H9 (cell line): ENCODE data around the gene FBN1. TPM values are rescaled to one million over a fixed set of nuclear protein-coding genes. Genes with fewer than 3 reads are reported as not detected.

Experiments
- DNase-seq: peaks from one replicate; pipeline ENCODE4 v3.0.0-alpha.2; 2017
- H2AFZ ChIP-seq: one replicate; pipeline ENCODE4 v1.6.1; 2013; ENCODE audit warnings: mild to moderate bottlenecking, low read length, control low read depth, moderate library complexity
- H2AK5ac ChIP-seq: 2 replicates; pipeline ENCODE4 v1.6.1; 2013; ENCODE audit warnings: low read length, control low read depth, mixed read lengths; ENCODE audit not compliant: insufficient read length
- H2BK120ac ChIP-seq: one replicate; pipeline ENCODE4 v1.6.1; 2013; ENCODE audit warnings: low read depth, mild to moderate bottlenecking, low read length, control low read depth, inconsistent platforms; ENCODE audit not compliant: poor library complexity, severe bottlenecking
- H2BK12ac ChIP-seq: 2 replicates; pipeline ENCODE4 v1.6.1; 2013; ENCODE audit warnings: low read length, control low read depth, mixed read lengths, low read depth; ENCODE audit not compliant: insufficient read length
- H2BK15ac ChIP-seq: 2 replicates; pipeline ENCODE4 v1.6.1; 2013; ENCODE audit warnings: low read depth, low read length, control low read depth
- H2BK20ac ChIP-seq: one replicate; pipeline ENCODE4 v1.6.1; 2013; ENCODE audit warnings: low read depth, mild to moderate bottlenecking, low read length, control low read depth, inconsistent platforms; ENCODE audit not compliant: poor library complexity, severe bottlenecking
- H2BK5ac ChIP-seq: 2 replicates; pipeline ENCODE4 v1.6.1; 2013; ENCODE audit warnings: low read length, control low read depth, mixed read lengths; ENCODE audit not compliant: insufficient read length
- H3K14ac ChIP-seq: 2 replicates; pipeline ENCODE4 v1.6.1; 2013; ENCODE audit warnings: low read length, control low read depth; ENCODE audit not compliant: insufficient read depth
- H3K18ac ChIP-seq: 2 replicates; pipeline ENCODE4 v1.6.1; 2013; ENCODE audit warnings: low read depth, mild to moderate bottlenecking, mixed read lengths, low read length, control low read depth; ENCODE audit not compliant: insufficient read length
- H3K23ac ChIP-seq: 2 replicates; pipeline ENCODE4 v1.6.1; 2013; ENCODE audit warnings: low read length, control low read depth, mixed read lengths, low read depth; ENCODE audit not compliant: insufficient read length
- H3K23me2 ChIP-seq: 2 replicates; pipeline ENCODE4 v1.6.1; 2013; ENCODE audit warnings: low read depth, mild to moderate bottlenecking, mixed read lengths, low read length, control low read depth; ENCODE audit not compliant: insufficient read length, poor library complexity, severe bottlenecking
- H3K27ac ChIP-seq: 2 replicates; pipeline ENCODE4 v1.5.1; 2013; ENCODE audit warnings: low read length, control low read depth, mixed read lengths, low read depth; ENCODE audit not compliant: insufficient read length
- H3K27me3 ChIP-seq: 2 replicates; pipeline ENCODE4 v1.6.1; 2013; ENCODE audit warnings: low read length, control low read depth, inconsistent platforms; ENCODE audit not compliant: insufficient read depth
- H3K4ac ChIP-seq: 2 replicates; pipeline ENCODE4 v1.6.1; 2013; ENCODE audit warnings: low read depth, mild to moderate bottlenecking, control low read depth, inconsistent platforms, low read length, moderate library complexity
- H3K4me1 ChIP-seq: 2 replicates; pipeline ENCODE4 v1.6.1; 2013; ENCODE audit warnings: low read length, control low read depth, inconsistent platforms; ENCODE audit not compliant: insufficient read depth
- H3K4me2 ChIP-seq: 2 replicates; pipeline ENCODE4 v1.6.1; 2013; ENCODE audit warnings: low read length, control low read depth, mixed read lengths; ENCODE audit not compliant: insufficient read length, insufficient read depth
- H3K56ac ChIP-seq: 2 replicates; pipeline ENCODE4 v1.6.1; 2013; ENCODE audit warnings: low read depth, mild to moderate bottlenecking, mixed read lengths, low read length, control low read depth; ENCODE audit not compliant: insufficient read length
- H3K79me1 ChIP-seq: 2 replicates; pipeline ENCODE4 v1.6.1; 2013; ENCODE audit warnings: low read depth, mild to moderate bottlenecking, moderate library complexity, low read length, control low read depth, inconsistent platforms; ENCODE audit not compliant: insufficient read depth, poor library complexity, severe bottlenecking
- H3K79me2 ChIP-seq: 2 replicates; pipeline ENCODE4 v1.6.1; 2013; ENCODE audit warnings: low read length, control low read depth, inconsistent platforms; ENCODE audit not compliant: insufficient read depth
- H3K9ac ChIP-seq: 2 replicates; pipeline ENCODE4 v1.6.1; 2013; ENCODE audit warnings: low read length, control low read depth, mixed read lengths; ENCODE audit not compliant: insufficient read length; ENCODE audit errors: extremely low read depth
- H3K9me3 ChIP-seq: one replicate; pipeline ENCODE4 v1.6.1; 2013; ENCODE audit warnings: low read depth, low read length, inconsistent platforms; ENCODE audit not compliant: control insufficient read depth
- H3T11ph ChIP-seq: one replicate; pipeline ENCODE4 v1.6.1; 2013; ENCODE audit warnings: mild to moderate bottlenecking, low read length, control low read depth, inconsistent platforms
- H4K20me1 ChIP-seq: one replicate; pipeline ENCODE4 v1.6.1; 2013; ENCODE audit not compliant: control insufficient read depth, insufficient read length, insufficient read depth
- H4K5ac ChIP-seq: 2 replicates; pipeline ENCODE4 v1.6.1; 2013; ENCODE audit warnings: low read depth, mild to moderate bottlenecking, mixed read lengths, low read length, control low read depth; ENCODE audit not compliant: insufficient read length
- H4K8ac ChIP-seq: replicated peaks from 2 replicates; pipeline ENCODE4 v1.6.1; 2013; ENCODE audit warnings: low read length, control low read depth, mixed read lengths, low read depth; ENCODE audit not compliant: insufficient read length
- H4K91ac ChIP-seq: 2 replicates; pipeline ENCODE4 v1.6.1; 2013; ENCODE audit warnings: low read depth, mild to moderate bottlenecking, moderate library complexity, mixed read lengths, low read length, control low read depth; ENCODE audit not compliant: insufficient read length
- H3K27ac Mint-ChIP-seq, 3 experiments: 2 replicates in 2 of 3; 3 replicates in 1 of 3; pipeline ENCODE4 v1.8.0; 2020 to 2021; ENCODE audit warnings: mixed read lengths in 3 of 3, mild to moderate bottlenecking in 1 of 3, moderate library complexity in 1 of 3
- H3K27me3 Mint-ChIP-seq: 2 replicates; pipeline ENCODE4 v1.8.0; 2021; ENCODE audit warnings: low read depth, mild to moderate bottlenecking, moderate library complexity, mixed read lengths
- H3K36me3 Mint-ChIP-seq, 3 experiments: 2 replicates in 2 of 3; 3 replicates in 1 of 3; pipeline ENCODE4 v1.8.0; 2020 to 2021; ENCODE audit warnings: low read depth in 3 of 3, mixed read lengths in 3 of 3; ENCODE audit not compliant: insufficient read depth in 1 of 3
- H3K4me1 Mint-ChIP-seq, 2 experiments: 2 replicates each; pipeline ENCODE4 v1.8.0; 2020; ENCODE audit warnings: mixed read lengths in 2 of 2
- H3K4me3 Mint-ChIP-seq, 2 experiments: 2 replicates in 1 of 2; 3 replicates in 1 of 2; pipeline ENCODE4 v1.8.0; 2020 to 2021; ENCODE audit warnings: mild to moderate bottlenecking in 2 of 2, mixed read lengths in 2 of 2, moderate library complexity in 1 of 2
- H3K9me3 Mint-ChIP-seq, 2 experiments: 2 replicates in 1 of 2; 3 replicates in 1 of 2; pipeline ENCODE4 v1.8.0; 2020; ENCODE audit warnings: mild to moderate bottlenecking in 2 of 2, mixed read lengths in 2 of 2, moderate library complexity in 1 of 2
- CTCF ChIP-seq: fragments of 200-600 bp; sonication (generic); conservative IDR thresholded peaks from 3 replicates; pipeline ENCODE4 v1.8.0; 2021; ENCODE audit warnings: antibody characterized with exemption, mild to moderate bottlenecking
- WGBS: extraction: QIAGEN DNeasy Blood & Tissue Kit; methylation state at CpG from one replicate; pipeline ENCODE4 v1.1.7; 2013; ENCODE audit warnings: missing lambda C conversion rate, low lambda C conversion rate, mixed read lengths; ENCODE audit not compliant: insufficient read length; ENCODE audit errors: extremely low coverage; 5-methylcytosine and 5-hydroxymethylcytosine counted together
- total RNA-seq: library from RNA; stranded (reverse); gene quantifications from 2 replicates; pipeline ENCODE4 v1.2.1, GENCODE V29; 2021

The FBN1 gene
- total RNA-seq, 1 experiment from 2014 or later: 3.6 TPM

GRCh38 chr15:48688493-48688892 is 43.0 kb upstream of the FBN1 start:
- Mint-ChIP-seq H3K4me1 (no peaks in the 10 kb centered on the region), H3K27ac (no peak overlapping the region), H3K9me3 (no peaks in the 10 kb centered on the region), H3K27me3 (no peaks in the 10 kb centered on the region), H3K4me3 (no peak overlapping the region), H3K36me3 (no peaks in the 10 kb centered on the region)
- DNase-seq: no peak
- Histone ChIP-seq H4K5ac (no peak overlapping the region), H3K9ac (no peak overlapping the region), H3K23ac (no peak overlapping the region), H3K23me2 (no peaks in the 10 kb centered on the region), H3K14ac (no peak overlapping the region), H3T11ph (no peak overlapping the region), H3K4me2 (no peak overlapping the region), H2AK5ac (no peak overlapping the region), H3K56ac (no peak overlapping the region), H2BK15ac (no peak overlapping the region), H2BK5ac (no peak overlapping the region), H2BK12ac (no peak overlapping the region), H4K20me1 (no peaks in the 10 kb centered on the region), H2AFZ (no peak overlapping the region), H4K91ac (no peak overlapping the region), H2BK120ac (no peak overlapping the region), H3K79me1 (no peaks in the 10 kb centered on the region), H3K4ac (no peak overlapping the region), H3K4me1 (no peaks in the 10 kb centered on the region), H4K8ac (no peak overlapping the region), H3K27me3 (no peaks in the 10 kb centered on the region), H3K27ac (no peak overlapping the region), H3K9me3 (no peaks in the 10 kb centered on the region), H2BK20ac (no peak overlapping the region), H3K18ac (no peak overlapping the region), H3K79me2 (no peaks in the 10 kb centered on the region)
- TF ChIP-seq CTCF: no peak
- no CpG with 5 or more reads among the region's 2 CpGs for WGBS
